Caco-2 (cell line): Measurements from ENCODE around the gene RASSF7. TPM values are rescaled to one million over a fixed set of nuclear protein-coding genes. Genes with fewer than 3 reads are reported as not detected.

Source experiments
- BruUV-seq: library from RNA; stranded (reverse); fragments of 400-500 nt; replicated peaks from 2 replicates; lab custom pipeline; 2021; lab: Mats Ljungman, UMichigan
- CTCF ChIA-PET: fragments of 300-600 bp; sonication (Branson Sonifier 250); formaldehyde crosslinking; loops from one replicate; lab custom pipeline; 2022; ENCODE audit warnings: antibody characterized with exemption; lab: Charles Lee
- POLR2A ChIA-PET: fragments of 300-600 bp; sonication (Branson Sonifier 250); formaldehyde crosslinking; loops from one replicate; lab custom pipeline; 2022; ENCODE audit warnings: antibody characterized with exemption; lab: Charles Lee
- DNase-seq, 2 experiments: peaks; one replicate each; pipeline versions ENCODE4 v3.0.0 to v3.0.0-alpha.2; 2020 to 2022
- H3K27me3 ChIP-seq: replicated peaks from 2 replicates; pipeline ENCODE4 v1.6.0; 2011; ENCODE audit warnings: low read length; ENCODE audit not compliant: control insufficient read depth, insufficient read depth
- H3K36me3 ChIP-seq: 2 replicates; pipeline ENCODE4 v1.5.1; 2011; ENCODE audit warnings: low read length; ENCODE audit not compliant: control insufficient read depth, insufficient read depth
- H3K4me1 ChIP-seq: fragments of 250-450 bp; sonication (Bioruptor Pico); 2 replicates; pipeline ENCODE4 v1.5.1; 2020; ENCODE audit warnings: mild to moderate bottlenecking
- H3K4me3 ChIP-seq: 2 replicates; pipeline ENCODE4 v1.5.1; 2011; ENCODE audit warnings: low read depth, mild to moderate bottlenecking, control low read depth, low read length
- H3K9me3 ChIP-seq: fragments of 250-450 bp; sonication (Bioruptor Pico); 2 replicates; pipeline ENCODE4 v1.5.1; 2020; ENCODE audit warnings: mild to moderate bottlenecking, moderate library complexity
- H3K27ac Mint-ChIP-seq: one replicate; pipeline ENCODE4 v1.8.0; 2022; ENCODE audit warnings: mixed read lengths; ENCODE audit not compliant: unreplicated experiment
- H3K27me3 Mint-ChIP-seq: one replicate; pipeline ENCODE4 v1.8.0; 2022; ENCODE audit warnings: mixed read lengths; ENCODE audit not compliant: insufficient read depth, unreplicated experiment
- H3K36me3 Mint-ChIP-seq: one replicate; pipeline ENCODE4 v1.8.0; 2022; ENCODE audit warnings: mild to moderate bottlenecking, mixed read lengths; ENCODE audit not compliant: insufficient read depth, unreplicated experiment
- H3K4me1 Mint-ChIP-seq: one replicate; pipeline ENCODE4 v1.8.0; 2022; ENCODE audit warnings: low read depth, mixed read lengths; ENCODE audit not compliant: unreplicated experiment
- H3K4me3 Mint-ChIP-seq: one replicate; pipeline ENCODE4 v1.8.0; 2022; ENCODE audit warnings: mild to moderate bottlenecking, moderate library complexity, mixed read lengths; ENCODE audit not compliant: unreplicated experiment
- H3K9me3 Mint-ChIP-seq: one replicate; pipeline ENCODE4 v1.8.0; 2022; ENCODE audit warnings: mixed read lengths; ENCODE audit not compliant: unreplicated experiment
- CTCF ChIP-seq, 2 experiments: fragments of 200-600 bp in 1 of 2; IDR thresholded peaks; 1 replicate in 1 of 2; 2 replicates in 1 of 2; pipeline versions ENCODE4 v1.5.1 to v1.8.0; 2011 to 2022; ENCODE audit warnings: antibody characterized with exemption in 1 of 2, control low read depth in 1 of 2, inconsistent platforms in 1 of 2, low read depth in 1 of 2, low read length in 1 of 2, mild to moderate bottlenecking in 1 of 2, moderate library complexity in 1 of 2; ENCODE audit not compliant: insufficient read depth in 1 of 2, severe bottlenecking in 1 of 2, unreplicated experiment in 1 of 2
- intact Hi-C: fragments of 100-400 bp; cut with micrococcal nuclease; formaldehyde crosslinking; loops from one replicate; pipeline ENCODE4 v1.10.0; 2022; ENCODE audit not compliant: unreplicated experiment
- total RNA-seq: library from RNA; stranded (reverse); gene quantifications from 2 replicates; pipeline ENCODE4 v1.2.3, GENCODE V29; 2022

The RASSF7 gene
- total RNA-seq, 1 experiment from 2014 or later: 65.5 TPM

GRCh38 chr11:555780-556661 lies 4.7 kb upstream of the RASSF7 start:
- H3K27me3 ChIP-seq: no peaks in the 10 kb centered on the region
- Mint-ChIP-seq H3K4me3 (no peak overlapping the region), H3K36me3 (peaks cover 19% of the 10 kb centered on the region), H3K4me1 (peaks cover 14% of the 10 kb centered on the region), H3K27me3 (no peaks in the 10 kb centered on the region), H3K9me3 (no peaks in the 10 kb centered on the region), H3K27ac (no peak overlapping the region)
- no TSS peak for BruUV-seq
- no peaks in the 10 kb centered on the region for H3K9me3 ChIP-seq
- H3K36me3 ChIP-seq: no peaks in the 10 kb centered on the region
- ChIA-PET POLR2A (no interaction called here), CTCF (interaction anchor here (1.0 kb wide), 1 partner anchor 91 kb away, joined by 3 read pairs; no protein-coding TSS in a partner anchor)
- TF ChIP-seq CTCF (IDR thresholded peaks at IDR 0.05; ENCODE audit: insufficient read depth in 1 of 2, low read depth in 1 of 2, low read length in 1 of 2, severe bottlenecking in 1 of 2, unreplicated experiment in 1 of 2): no peak
- DNase-seq: no peak
- peaks cover 27% of the 10 kb centered on the region for H3K4me1 ChIP-seq
- intact Hi-C loops: loop anchor here (10.0 kb wide), 1 partner anchor 169 kb away; no protein-coding TSS in a partner anchor
- peak overlapping the region; percentile 62 for H3K4me3 ChIP-seq

GRCh38 chr11:556662-557256 lies 4.0 kb upstream of the RASSF7 start:
- no peak for TF ChIP-seq CTCF (IDR thresholded peaks at IDR 0.05; ENCODE audit: insufficient read depth in 1 of 2, low read depth in 1 of 2, low read length in 1 of 2, severe bottlenecking in 1 of 2, unreplicated experiment in 1 of 2)
- no peaks in the 10 kb centered on the region for H3K36me3 ChIP-seq
- POLR2A ChIA-PET: no interaction called here
- no peak for DNase-seq
- H3K9me3 ChIP-seq: no peaks in the 10 kb centered on the region
- CTCF ChIA-PET: no interaction called here
- intact Hi-C loops: loop anchor here (10.0 kb wide), 1 partner anchor 168 kb away; no protein-coding TSS in a partner anchor
- Mint-ChIP-seq H3K9me3 (no peaks in the 10 kb centered on the region), H3K4me3 (no peak overlapping the region), H3K27ac (no peak overlapping the region), H3K27me3 (no peaks in the 10 kb centered on the region), H3K4me1 (peaks cover 14% of the 10 kb centered on the region), H3K36me3 (peaks cover 26% of the 10 kb centered on the region)
- H3K4me1 ChIP-seq: peaks cover 28% of the 10 kb centered on the region
- no TSS peak for BruUV-seq
- no peaks in the 10 kb centered on the region for H3K27me3 ChIP-seq
- no peak overlapping the region for H3K4me3 ChIP-seq

- intact Hi-C loops: loop anchor here (10.0 kb wide), 1 partner anchor 167 kb away; no protein-coding TSS in a partner anchor
- POLR2A ChIA-PET: no interaction called here
These were observed 3.2 kb upstream of the RASSF7 start for GRCh38 chr11:557328-558132.

More at GRCh38 chr11:557328-558132, 3.2 kb upstream of the RASSF7 start:
- CTCF ChIA-PET: no interaction called here
- no peak overlapping the region for H3K4me3 ChIP-seq
- H3K27me3 ChIP-seq: no peaks in the 10 kb centered on the region
- DNase-seq: no peak
- H3K27ac Mint-ChIP-seq: no peak overlapping the region
- H3K27me3 Mint-ChIP-seq: no peaks in the 10 kb centered on the region
- peaks cover 29% of the 10 kb centered on the region for H3K36me3 Mint-ChIP-seq
- H3K4me3 Mint-ChIP-seq: no peak overlapping the region
- no peak for TF ChIP-seq CTCF (IDR thresholded peaks at IDR 0.05; ENCODE audit: insufficient read depth in 1 of 2, low read depth in 1 of 2, low read length in 1 of 2, severe bottlenecking in 1 of 2, unreplicated experiment in 1 of 2)
- H3K4me1 Mint-ChIP-seq: peaks cover 14% of the 10 kb centered on the region
- no peaks in the 10 kb centered on the region for H3K9me3 Mint-ChIP-seq
- no peaks in the 10 kb centered on the region for H3K9me3 ChIP-seq
- peaks cover 35% of the 10 kb centered on the region for H3K4me1 ChIP-seq
- no TSS peak for BruUV-seq
- peaks cover 3% of the 10 kb centered on the region for H3K36me3 ChIP-seq
